ENCODE data around the gene FAM210B. TPM values are rescaled to one million over a fixed set of nuclear protein-coding genes. Genes with fewer than 3 reads are reported as not detected.

FAM210B gene
- total and polyA plus RNA-seq, 10 donors: 9.4 to 48.4 (median 27.9) TPM

DNA sequence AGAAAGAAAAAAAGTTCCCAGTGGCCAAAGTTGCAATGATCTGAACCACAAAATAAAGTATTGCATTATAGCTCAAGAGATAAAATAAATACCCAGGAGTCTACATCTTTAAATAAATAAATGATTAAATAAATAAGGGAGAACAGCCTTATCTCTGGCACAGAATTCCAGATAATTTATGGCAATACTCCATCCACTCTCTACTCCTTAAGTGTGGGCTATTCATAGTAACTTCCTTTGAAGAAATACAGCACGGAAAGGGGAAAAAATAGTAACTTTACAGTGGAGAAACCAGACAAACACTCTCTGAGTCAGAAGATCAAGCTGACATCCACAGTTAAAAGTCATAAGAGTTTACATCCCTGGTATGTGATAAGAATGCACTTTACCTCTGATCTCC, 21.6 kb downstream of the FAM210B start:
- peaks cover 0 to 65% (median 7%) of the 10 kb centered on the region in 6 donors for H3K36me3 ChIP-seq
- no peak overlapping the region for H3K27ac ChIP-seq
- no peak overlapping the region for H3K4me3 ChIP-seq
- H3K9me3 ChIP-seq: no peaks in the 10 kb centered on the region
- no peaks in the 10 kb centered on the region for H3K27me3 ChIP-seq (replicated peaks in 1 of 7)
- WGBS, 5 donors: 31 to 61% (median 58%) methylated on average over 1 of the region's 1 CpG
- no peak for TF ChIP-seq POLR2A (IDR thresholded peaks at IDR 0.05)
- TF ChIP-seq, protein P1, sequence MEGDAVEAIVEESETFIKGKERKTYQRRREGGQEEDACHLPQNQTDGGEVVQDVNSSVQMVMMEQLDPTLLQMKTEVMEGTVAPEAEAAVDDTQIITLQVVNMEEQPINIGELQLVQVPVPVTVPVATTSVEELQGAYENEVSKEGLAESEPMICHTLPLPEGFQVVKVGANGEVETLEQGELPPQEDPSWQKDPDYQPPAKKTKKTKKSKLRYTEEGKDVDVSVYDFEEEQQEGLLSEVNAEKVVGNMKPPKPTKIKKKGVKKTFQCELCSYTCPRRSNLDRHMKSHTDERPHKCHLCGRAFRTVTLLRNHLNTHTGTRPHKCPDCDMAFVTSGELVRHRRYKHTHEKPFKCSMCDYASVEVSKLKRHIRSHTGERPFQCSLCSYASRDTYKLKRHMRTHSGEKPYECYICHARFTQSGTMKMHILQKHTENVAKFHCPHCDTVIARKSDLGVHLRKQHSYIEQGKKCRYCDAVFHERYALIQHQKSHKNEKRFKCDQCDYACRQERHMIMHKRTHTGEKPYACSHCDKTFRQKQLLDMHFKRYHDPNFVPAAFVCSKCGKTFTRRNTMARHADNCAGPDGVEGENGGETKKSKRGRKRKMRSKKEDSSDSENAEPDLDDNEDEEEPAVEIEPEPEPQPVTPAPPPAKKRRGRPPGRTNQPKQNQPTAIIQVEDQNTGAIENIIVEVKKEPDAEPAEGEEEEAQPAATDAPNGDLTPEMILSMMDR (IDR thresholded peaks at IDR 0.05 in 8 of 11, conservative IDR thresholded peaks at IDR 0.05 in 3 of 11): no peak
- no peak for TF ChIP-seq POLR2AphosphoS5 (IDR thresholded peaks at IDR 0.05)
- intact Hi-C loops (cut with DNase I; ENCODE audit: low total_unique reads): no loop called here
- H3K4me1 ChIP-seq: peaks cover 0 to 4% (median 0%) of the 10 kb centered on the region in 6 donors
- DNase-seq: no peak

DNA sequence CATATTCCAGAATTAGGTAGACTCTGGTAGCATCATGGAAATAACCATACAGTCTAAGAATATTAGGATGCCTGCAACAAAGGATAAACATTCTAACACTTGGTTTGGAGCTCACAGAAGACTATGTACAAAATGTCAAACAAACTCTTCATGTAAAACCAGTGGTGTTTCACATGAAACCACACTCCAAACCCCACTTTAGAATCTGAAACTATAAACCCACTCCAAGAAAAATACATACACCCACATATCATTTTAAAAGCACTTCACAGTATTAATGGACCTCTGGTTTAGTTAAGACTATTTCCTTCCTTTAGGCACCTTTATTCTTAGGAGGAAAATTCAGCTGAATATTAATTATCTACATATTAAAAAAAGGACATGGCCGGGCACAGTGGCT, 22.7 kb downstream of the FAM210B start:
- intact Hi-C loops (cut with DNase I; ENCODE audit: low total_unique reads): no loop called here
- TF ChIP-seq POLR2A (IDR thresholded peaks at IDR 0.05): no peak
- TF ChIP-seq, protein P1 (IDR thresholded peaks at IDR 0.05 in 8 of 11, conservative IDR thresholded peaks at IDR 0.05 in 3 of 11): no peak
- TF ChIP-seq POLR2AphosphoS5 (IDR thresholded peaks at IDR 0.05): no peak
- H3K27ac ChIP-seq: no peak overlapping the region
- no peaks in the 10 kb centered on the region for H3K27me3 ChIP-seq (replicated peaks in 1 of 7)
- no peak overlapping the region for H3K4me3 ChIP-seq
- peaks cover 0 to 4% (median 0%) of the 10 kb centered on the region in 6 donors for H3K4me1 ChIP-seq
- WGBS, 5 donors: 82 to 93% (median 89%) methylated on average over 1 of the region's 1 CpG
- DNase-seq: no peak
- no peaks in the 10 kb centered on the region for H3K9me3 ChIP-seq
- H3K36me3 ChIP-seq: peaks cover 0 to 76% (median 10%) of the 10 kb centered on the region in 6 donors

DNA sequence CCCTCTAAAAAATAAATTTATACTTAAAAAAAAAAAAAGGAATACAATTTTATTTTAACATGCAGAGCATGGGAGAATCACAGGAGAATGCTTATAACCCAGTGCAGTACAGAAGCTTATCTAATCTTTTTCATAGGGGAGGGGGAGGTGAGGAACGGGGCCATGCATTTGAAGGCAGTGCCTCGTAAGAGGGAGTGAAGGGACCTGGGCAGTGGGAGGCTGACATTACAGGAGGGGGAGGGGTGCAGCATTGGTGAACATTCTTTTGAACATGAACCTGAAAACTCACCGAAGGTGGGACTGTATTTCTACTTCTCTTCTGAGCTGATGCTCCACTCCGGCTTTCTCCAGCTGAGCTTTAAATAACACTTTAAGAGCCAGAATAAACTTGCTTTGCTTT, 23.9 kb downstream of the FAM210B start:
- 83 to 95% (median 94%) methylated on average over 4 of the region's 4 CpGs for WGBS, 5 donors
- no peak for DNase-seq
- intact Hi-C loops (cut with DNase I; ENCODE audit: low total_unique reads): no loop called here
- H3K4me1 ChIP-seq: no peaks in the 10 kb centered on the region
- H3K36me3 ChIP-seq: peaks cover 0 to 79% (median 10%) of the 10 kb centered on the region in 6 donors
- no peaks in the 10 kb centered on the region for H3K9me3 ChIP-seq
- TF ChIP-seq POLR2A (IDR thresholded peaks at IDR 0.05) (no peak), POLR2AphosphoS5 (IDR thresholded peaks at IDR 0.05) (no peak)
- TF ChIP-seq, protein P1 (IDR thresholded peaks at IDR 0.05 in 8 of 11, conservative IDR thresholded peaks at IDR 0.05 in 3 of 11): no peak
- no peak overlapping the region for H3K27ac ChIP-seq
- no peaks in the 10 kb centered on the region for H3K27me3 ChIP-seq (replicated peaks in 1 of 7)
- H3K4me3 ChIP-seq: no peak overlapping the region

DNA sequence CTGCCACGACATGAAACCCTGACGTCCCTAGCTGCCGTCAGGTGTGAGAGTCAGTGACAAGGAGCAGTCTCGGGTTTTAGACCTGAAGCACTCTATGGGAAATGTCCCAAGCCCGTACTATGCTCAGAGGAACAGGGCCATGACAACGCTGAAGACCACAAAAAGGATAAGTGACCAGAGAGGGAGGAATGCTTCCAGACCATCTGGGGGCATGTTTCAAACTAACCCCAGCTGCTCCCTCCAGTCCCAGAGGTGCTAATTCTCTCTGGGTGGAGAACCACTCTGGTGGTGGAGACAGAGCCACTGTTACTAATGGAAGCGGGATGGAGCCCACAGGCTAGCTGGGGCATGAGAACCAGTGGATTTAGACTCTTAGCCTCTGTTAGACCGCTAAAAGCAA, 24.6 kb downstream of the FAM210B start:
- H3K9me3 ChIP-seq: no peaks in the 10 kb centered on the region
- no peak overlapping the region for H3K4me3 ChIP-seq
- TF ChIP-seq, protein P1 (IDR thresholded peaks at IDR 0.05 in 8 of 11, conservative IDR thresholded peaks at IDR 0.05 in 3 of 11): no peak
- no peak for TF ChIP-seq POLR2AphosphoS5 (IDR thresholded peaks at IDR 0.05)
- TF ChIP-seq POLR2A (IDR thresholded peaks at IDR 0.05): no peak
- no peak overlapping the region for H3K27ac ChIP-seq
- intact Hi-C loops (cut with DNase I; ENCODE audit: low total_unique reads): no loop called here
- peaks cover 0 to 79% (median 7%) of the 10 kb centered on the region in 6 donors for H3K36me3 ChIP-seq
- H3K27me3 ChIP-seq (replicated peaks in 1 of 7): no peaks in the 10 kb centered on the region
- 88 to 96% (median 94%) methylated on average over 8 of the region's 8 CpGs for WGBS, 5 donors
- H3K4me1 ChIP-seq: no peaks in the 10 kb centered on the region
- no peak for DNase-seq
